ENCODE data around the gene PRKAG2.

Gene PRKAG2

GRCh38 chr7:151900591-151900985 is 23.7 kb upstream of the PRKAG2 start:
- TF ChIP-seq, protein P1, sequence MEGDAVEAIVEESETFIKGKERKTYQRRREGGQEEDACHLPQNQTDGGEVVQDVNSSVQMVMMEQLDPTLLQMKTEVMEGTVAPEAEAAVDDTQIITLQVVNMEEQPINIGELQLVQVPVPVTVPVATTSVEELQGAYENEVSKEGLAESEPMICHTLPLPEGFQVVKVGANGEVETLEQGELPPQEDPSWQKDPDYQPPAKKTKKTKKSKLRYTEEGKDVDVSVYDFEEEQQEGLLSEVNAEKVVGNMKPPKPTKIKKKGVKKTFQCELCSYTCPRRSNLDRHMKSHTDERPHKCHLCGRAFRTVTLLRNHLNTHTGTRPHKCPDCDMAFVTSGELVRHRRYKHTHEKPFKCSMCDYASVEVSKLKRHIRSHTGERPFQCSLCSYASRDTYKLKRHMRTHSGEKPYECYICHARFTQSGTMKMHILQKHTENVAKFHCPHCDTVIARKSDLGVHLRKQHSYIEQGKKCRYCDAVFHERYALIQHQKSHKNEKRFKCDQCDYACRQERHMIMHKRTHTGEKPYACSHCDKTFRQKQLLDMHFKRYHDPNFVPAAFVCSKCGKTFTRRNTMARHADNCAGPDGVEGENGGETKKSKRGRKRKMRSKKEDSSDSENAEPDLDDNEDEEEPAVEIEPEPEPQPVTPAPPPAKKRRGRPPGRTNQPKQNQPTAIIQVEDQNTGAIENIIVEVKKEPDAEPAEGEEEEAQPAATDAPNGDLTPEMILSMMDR (IDR thresholded peaks at IDR 0.05; ENCODE audit: insufficient read depth, missing control alignments), result no peak
- FAIRE-seq (no peak), DNase-seq (ENCODE audit: insufficient read length, low spot score) (no peak)

GRCh38 chr7:151899513-151900360 is 22.8 kb upstream of the PRKAG2 start:
- TF ChIP-seq, protein P1 (IDR thresholded peaks at IDR 0.05; ENCODE audit: insufficient read depth, missing control alignments), result no peak
- FAIRE-seq (no peak), DNase-seq (ENCODE audit: insufficient read length, low spot score) (no peak)

DNA sequence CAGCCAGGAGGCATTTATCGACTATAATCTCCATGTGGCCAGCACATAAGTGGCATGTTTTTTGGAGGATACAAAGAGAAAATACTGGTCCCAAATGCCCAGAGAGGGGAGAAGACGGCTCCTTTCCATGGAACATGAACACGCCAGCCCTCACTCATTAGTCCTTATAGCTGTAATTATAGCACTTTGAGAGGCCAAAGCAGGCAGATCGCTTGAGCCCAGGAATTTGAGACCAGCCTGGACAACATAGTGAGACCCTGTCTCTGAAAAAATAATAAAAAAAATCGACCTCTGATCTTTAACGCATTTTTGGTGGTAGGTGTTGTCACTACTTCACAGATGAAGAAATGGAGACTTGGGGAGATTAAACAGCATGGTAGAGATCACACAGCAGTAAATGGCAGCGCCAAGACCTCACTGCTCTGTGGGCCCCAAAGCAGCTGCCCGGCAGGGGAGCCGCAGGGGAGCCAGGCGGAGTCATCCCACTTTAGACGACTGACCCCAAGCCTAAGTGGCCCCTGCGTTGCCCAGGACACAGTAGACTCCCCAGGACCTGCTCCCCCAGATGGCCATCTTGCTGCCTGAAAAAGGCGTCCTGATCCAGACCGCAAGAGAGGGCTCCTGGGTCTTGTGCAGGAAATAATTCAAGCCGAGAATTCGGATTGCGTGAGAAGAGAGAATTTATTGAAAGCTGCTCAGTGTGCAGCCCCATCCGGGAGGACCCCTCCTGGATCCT is 21.2 kb upstream of the PRKAG2 start:
- no peak for FAIRE-seq
- TF ChIP-seq, protein P1 (IDR thresholded peaks at IDR 0.05; ENCODE audit: insufficient read depth, missing control alignments), result no peak

DNA sequence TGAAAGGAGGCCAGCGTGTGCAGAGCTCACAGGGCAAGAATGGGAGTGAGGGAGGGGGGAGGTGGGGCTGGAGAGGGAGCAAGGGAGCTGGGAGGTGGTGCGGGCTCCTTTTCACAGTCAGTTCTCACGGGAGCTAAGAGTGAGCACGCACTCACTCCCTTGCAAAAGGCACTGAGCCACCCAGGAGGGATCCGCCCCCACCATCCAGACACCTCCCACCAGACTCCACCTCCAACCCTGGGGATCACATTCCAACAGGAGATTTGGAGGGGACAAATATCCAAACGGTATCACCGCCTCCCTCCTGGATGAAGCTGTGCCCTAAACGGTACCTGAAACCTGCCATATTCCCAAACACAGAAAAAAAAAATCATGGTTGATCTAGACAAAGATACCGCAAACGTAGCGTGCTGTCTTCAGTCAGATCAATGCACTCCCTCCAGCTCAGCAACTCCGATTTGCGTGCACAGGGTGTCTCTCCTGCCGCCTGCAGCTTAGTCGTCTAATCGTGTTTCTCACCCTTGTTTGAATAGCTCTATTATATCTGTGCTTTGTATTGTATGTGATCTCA is 20.3 kb upstream of the PRKAG2 start:
- TF ChIP-seq, protein P1 (IDR thresholded peaks at IDR 0.05; ENCODE audit: insufficient read depth, missing control alignments), result no peak
- FAIRE-seq (no peak), DNase-seq (ENCODE audit: insufficient read length, low spot score) (no peak)

More for the DNA sequence above, 21.2 kb upstream of the PRKAG2 start:
- DNase-seq (ENCODE audit: insufficient read length, low spot score), result no peak

DNA sequence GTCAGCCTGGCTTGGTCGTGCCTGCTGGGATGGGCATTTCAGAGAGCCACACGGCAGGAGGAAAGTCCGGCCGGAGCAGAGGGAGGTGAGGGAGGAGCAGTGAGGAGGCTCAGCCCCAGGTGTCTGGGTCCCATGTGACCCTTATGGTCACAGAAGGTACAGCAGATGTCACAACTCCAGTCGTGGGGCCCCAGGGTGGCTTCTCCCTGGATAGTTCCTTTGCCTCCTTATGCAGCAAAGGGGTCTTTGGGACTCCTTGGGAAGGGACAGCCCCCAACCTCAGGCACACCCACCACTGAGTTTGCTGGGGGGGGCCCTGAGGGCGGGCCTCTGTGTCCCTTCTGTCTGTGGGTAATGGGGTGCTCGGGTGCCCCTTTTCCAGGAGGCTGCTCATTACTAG is 19.6 kb upstream of the PRKAG2 start:
- no peak for DNase-seq (ENCODE audit: insufficient read length, low spot score)
- no peak for FAIRE-seq
- TF ChIP-seq, protein P1 (IDR thresholded peaks at IDR 0.05; ENCODE audit: insufficient read depth, missing control alignments), result no peak

DNA sequence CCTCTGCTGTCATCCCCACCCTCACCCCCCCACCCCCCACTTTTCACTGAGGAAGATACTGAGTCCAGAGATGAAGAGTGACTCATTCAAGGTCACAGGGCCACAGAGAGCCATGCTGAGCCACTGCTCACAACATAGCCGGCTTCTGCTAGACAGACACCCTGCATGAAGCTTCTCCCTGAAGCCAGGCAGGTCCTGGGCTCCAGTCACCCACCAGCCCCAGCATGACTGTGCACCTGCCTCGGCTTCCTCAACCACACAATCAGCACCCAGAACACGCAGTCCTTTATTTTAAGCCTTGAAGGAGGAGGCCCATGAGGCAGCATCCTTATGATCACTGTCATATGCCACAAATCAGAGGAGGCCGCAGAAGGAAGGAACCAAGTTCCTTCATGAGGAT is 19.2 kb upstream of the PRKAG2 start:
- TF ChIP-seq, protein P1 (IDR thresholded peaks at IDR 0.05; ENCODE audit: insufficient read depth, missing control alignments), result no peak
- FAIRE-seq (no peak), DNase-seq (ENCODE audit: insufficient read length, low spot score) (no peak)

Data from D721Med (cell line).